ENCODE measurements around the gene MMRN2.
"Not testable (repeated sequence)": the region's sequence is repeated elsewhere in the genome, so short reads cannot be mapped to it uniquely, and the experiment has no call there.

The MMRN2 gene

GRCh38 chr10:86957471-86958115 is at the start of gene MMRN2:
Gene MMRN2, minus strand, starts transcription at chr10:86957615. Its CDS starts 74 bp downstream, at chr10:86957541.
- in situ Hi-C loops (cut with HindIII; ENCODE audit: low pct_ligation_motif_present, low pct_unique_long_range_greater_than_20kb, low sequenced_read_pairs), result no loop called here
- DNase-seq, result no peak

GRCh38 chr10:87007124-87007523 is 49.7 kb upstream of the MMRN2 start:
- DNase-seq; in situ Hi-C loops (cut with HindIII; ENCODE audit: low pct_ligation_motif_present, low pct_unique_long_range_greater_than_20kb, low sequenced_read_pairs): not testable (repeated sequence)

- in situ Hi-C loops (cut with HindIII; ENCODE audit: low pct_ligation_motif_present, low pct_unique_long_range_greater_than_20kb, low sequenced_read_pairs), result no loop called here
- DNase-seq, result no peak
Observed at GRCh38 chr10:87000491-87000890, 43.1 kb upstream of the MMRN2 start.

GRCh38 chr10:86999802-87000403 is 42.5 kb upstream of the MMRN2 start:
- in situ Hi-C loops (cut with HindIII; ENCODE audit: low pct_ligation_motif_present, low pct_unique_long_range_greater_than_20kb, low sequenced_read_pairs); DNase-seq: not testable (repeated sequence)

- no peak for DNase-seq
- in situ Hi-C loops (cut with HindIII; ENCODE audit: low pct_ligation_motif_present, low pct_unique_long_range_greater_than_20kb, low sequenced_read_pairs), result no loop called here
Observed at GRCh38 chr10:86992929-86993328, 35.5 kb upstream of the MMRN2 start.

- in situ Hi-C loops (cut with HindIII; ENCODE audit: low pct_ligation_motif_present, low pct_unique_long_range_greater_than_20kb, low sequenced_read_pairs), result no loop called here
- no peak for DNase-seq
Observed at GRCh38 chr10:86992456-86992855, 35.0 kb upstream of the MMRN2 start.

- in situ Hi-C loops (cut with HindIII; ENCODE audit: low pct_ligation_motif_present, low pct_unique_long_range_greater_than_20kb, low sequenced_read_pairs); DNase-seq: not testable (repeated sequence)
Observed at GRCh38 chr10:86991362-86991761, 33.9 kb upstream of the MMRN2 start.

GRCh38 chr10:86988520-86988919 is 31.1 kb upstream of the MMRN2 start:
- in situ Hi-C loops (cut with HindIII; ENCODE audit: low pct_ligation_motif_present, low pct_unique_long_range_greater_than_20kb, low sequenced_read_pairs), result no loop called here
- DNase-seq, result no peak

GRCh38 chr10:86984498-86984897 is 27.1 kb upstream of the MMRN2 start:
- in situ Hi-C loops (cut with HindIII; ENCODE audit: low pct_ligation_motif_present, low pct_unique_long_range_greater_than_20kb, low sequenced_read_pairs); DNase-seq: not testable (repeated sequence)

- no peak for DNase-seq
- in situ Hi-C loops (cut with HindIII; ENCODE audit: low pct_ligation_motif_present, low pct_unique_long_range_greater_than_20kb, low sequenced_read_pairs), result no loop called here
Observed at GRCh38 chr10:86981716-86982115, 24.3 kb upstream of the MMRN2 start.

GRCh38 chr10:86981020-86981419 is 23.6 kb upstream of the MMRN2 start:
- in situ Hi-C loops (cut with HindIII; ENCODE audit: low pct_ligation_motif_present, low pct_unique_long_range_greater_than_20kb, low sequenced_read_pairs); DNase-seq: not testable (repeated sequence)

GRCh38 chr10:86979977-86980448 is 22.6 kb upstream of the MMRN2 start:
- in situ Hi-C loops (cut with HindIII; ENCODE audit: low pct_ligation_motif_present, low pct_unique_long_range_greater_than_20kb, low sequenced_read_pairs), result no loop called here
- DNase-seq, result no peak

- in situ Hi-C loops (cut with HindIII; ENCODE audit: low pct_ligation_motif_present, low pct_unique_long_range_greater_than_20kb, low sequenced_read_pairs), result no loop called here
- DNase-seq, result no peak
Observed at GRCh38 chr10:86979296-86979818, 21.9 kb upstream of the MMRN2 start.

GRCh38 chr10:86978457-86978856 is 21.0 kb upstream of the MMRN2 start:
- DNase-seq; in situ Hi-C loops (cut with HindIII; ENCODE audit: low pct_ligation_motif_present, low pct_unique_long_range_greater_than_20kb, low sequenced_read_pairs): not testable (repeated sequence)

- no peak for DNase-seq
Observed at GRCh38 chr10:86976362-86977056, 19.1 kb upstream of the MMRN2 start.

GRCh38 chr10:86974484-86974883 is 17.1 kb upstream of the MMRN2 start:
- DNase-seq, result no peak
- in situ Hi-C loops (cut with HindIII; ENCODE audit: low pct_ligation_motif_present, low pct_unique_long_range_greater_than_20kb, low sequenced_read_pairs), result no loop called here

More at GRCh38 chr10:86976362-86977056, 19.1 kb upstream of the MMRN2 start:
- in situ Hi-C loops (cut with HindIII; ENCODE audit: low pct_ligation_motif_present, low pct_unique_long_range_greater_than_20kb, low sequenced_read_pairs), result no loop called here

- DNase-seq, result no peak
Observed at GRCh38 chr10:86972613-86973380, 15.4 kb upstream of the MMRN2 start.

GRCh38 chr10:86971232-86971991 is 14.0 kb upstream of the MMRN2 start:
- DNase-seq, result peak; percentile 92

More at GRCh38 chr10:86972613-86973380, 15.4 kb upstream of the MMRN2 start:
- in situ Hi-C loops (cut with HindIII; ENCODE audit: low pct_ligation_motif_present, low pct_unique_long_range_greater_than_20kb, low sequenced_read_pairs), result no loop called here

More at GRCh38 chr10:86971232-86971991, 14.0 kb upstream of the MMRN2 start:
- in situ Hi-C loops (cut with HindIII; ENCODE audit: low pct_ligation_motif_present, low pct_unique_long_range_greater_than_20kb, low sequenced_read_pairs), result no loop called here

Measured in ACHN (cell line).